Hepatocyte (in vitro differentiated cells): ENCODE data around the gene DTX1. TPM values are rescaled to one million over a fixed set of nuclear protein-coding genes. Genes with fewer than 3 reads are reported as not detected.

Experiments used
- DNase-seq: peaks from one replicate; pipeline ENCODE4 v3.0.0-alpha.2; 2016; ENCODE audit warnings: low spot score
- H2AFZ ChIP-seq: fragments of 200-600 bp; sonication (generic); 2 replicates; pipeline ENCODE4 v1.6.0; 2016; ENCODE audit warnings: antibody characterized with exemption, mild to moderate bottlenecking
- H3K27ac ChIP-seq: fragments of 200-600 bp; sonication (generic); 2 replicates; pipeline ENCODE4 v1.5.1; 2016; ENCODE audit warnings: mild to moderate bottlenecking
- H3K27me3 ChIP-seq: fragments of 200-600 bp; sonication (generic); 2 replicates; pipeline ENCODE4 v1.6.1; 2016
- H3K36me3 ChIP-seq: fragments of 200-600 bp; sonication (generic); replicated peaks from 2 replicates; pipeline ENCODE4 v1.5.1; 2016; ENCODE audit warnings: low read depth; ENCODE audit not compliant: insufficient read depth
- H3K4me1 ChIP-seq: fragments of 200-600 bp; sonication (generic); 2 replicates; pipeline ENCODE4 v1.5.1; 2016; ENCODE audit warnings: mild to moderate bottlenecking, moderate library complexity; ENCODE audit not compliant: insufficient read depth
- H3K4me2 ChIP-seq: fragments of 200-600 bp; sonication (generic); 2 replicates; pipeline ENCODE4 v1.6.0; 2016
- H3K4me3 ChIP-seq: fragments of 200-600 bp; sonication (generic); 2 replicates; pipeline ENCODE4 v1.5.1; 2016; ENCODE audit warnings: mild to moderate bottlenecking
- H3K79me2 ChIP-seq: fragments of 200-600 bp; sonication (generic); 2 replicates; pipeline ENCODE4 v1.6.0; 2017; ENCODE audit warnings: mild to moderate bottlenecking
- H3K9me2 ChIP-seq: fragments of 200-600 bp; sonication (generic); replicated peaks from 2 replicates; pipeline ENCODE4 v1.6.0; 2017; ENCODE audit warnings: mild to moderate bottlenecking; ENCODE audit not compliant: insufficient read depth
- H3K9me3 ChIP-seq: fragments of 200-600 bp; sonication (generic); 2 replicates; pipeline ENCODE4 v1.5.1; 2016; ENCODE audit warnings: low read depth, mild to moderate bottlenecking
- H4K20me1 ChIP-seq: fragments of 200-600 bp; sonication (generic); 2 replicates; pipeline ENCODE4 v1.6.0; 2016; ENCODE audit warnings: mild to moderate bottlenecking; ENCODE audit not compliant: insufficient read depth, poor library complexity, severe bottlenecking
- EZH2 ChIP-seq: fragments of 200-600 bp; sonication (generic); IDR thresholded peaks from 2 replicates; pipeline ENCODE4 v1.6.1; 2016; ENCODE audit warnings: antibody characterized with exemption, mild to moderate bottlenecking, borderline replicate concordance
- EZH2phosphoT487 ChIP-seq: fragments of 200-600 bp; sonication (generic); IDR thresholded peaks from one replicate; pipeline ENCODE4 v1.6.1; 2018; ENCODE audit warnings: antibody characterized with exemption, mild to moderate bottlenecking, low read depth, moderate library complexity; ENCODE audit not compliant: unreplicated experiment, severe bottlenecking
- WGBS: methylation state at CpG from one replicate; pipeline ENCODE4 v1.1.6; 2016; ENCODE audit warnings: low lambda C conversion rate; ENCODE audit errors: missing lambda C conversion rate; 5-methylcytosine and 5-hydroxymethylcytosine counted together
- polyA plus RNA-seq: library from polyadenylated mRNA; unstranded; fragments of >200 nt; fragmentation: Nextera tagmentation; extraction: Ambion mirVana; gene quantifications from 2 replicates; pipeline ENCODE4 v1.2.1, GENCODE V29; 2016
- total RNA-seq: library from RNA; depleted of rRNA; stranded (reverse); fragments of >200 nt; gene quantifications from 2 replicates; pipeline ENCODE4 v1.2.3, GENCODE V29; 2014
- TF ChIP-seq, protein P1 (sequence below): fragments of 200-600 bp; sonication (generic); IDR thresholded peaks from 2 replicates; pipeline ENCODE4 v1.5.1; 2016; ENCODE audit warnings: antibody characterized with exemption, mild to moderate bottlenecking; ENCODE audit not compliant: poor library complexity

Gene DTX1
- total and polyA plus RNA-seq, 2 experiments from 2014 or later: 0.47 to 2.3 TPM

DNA sequence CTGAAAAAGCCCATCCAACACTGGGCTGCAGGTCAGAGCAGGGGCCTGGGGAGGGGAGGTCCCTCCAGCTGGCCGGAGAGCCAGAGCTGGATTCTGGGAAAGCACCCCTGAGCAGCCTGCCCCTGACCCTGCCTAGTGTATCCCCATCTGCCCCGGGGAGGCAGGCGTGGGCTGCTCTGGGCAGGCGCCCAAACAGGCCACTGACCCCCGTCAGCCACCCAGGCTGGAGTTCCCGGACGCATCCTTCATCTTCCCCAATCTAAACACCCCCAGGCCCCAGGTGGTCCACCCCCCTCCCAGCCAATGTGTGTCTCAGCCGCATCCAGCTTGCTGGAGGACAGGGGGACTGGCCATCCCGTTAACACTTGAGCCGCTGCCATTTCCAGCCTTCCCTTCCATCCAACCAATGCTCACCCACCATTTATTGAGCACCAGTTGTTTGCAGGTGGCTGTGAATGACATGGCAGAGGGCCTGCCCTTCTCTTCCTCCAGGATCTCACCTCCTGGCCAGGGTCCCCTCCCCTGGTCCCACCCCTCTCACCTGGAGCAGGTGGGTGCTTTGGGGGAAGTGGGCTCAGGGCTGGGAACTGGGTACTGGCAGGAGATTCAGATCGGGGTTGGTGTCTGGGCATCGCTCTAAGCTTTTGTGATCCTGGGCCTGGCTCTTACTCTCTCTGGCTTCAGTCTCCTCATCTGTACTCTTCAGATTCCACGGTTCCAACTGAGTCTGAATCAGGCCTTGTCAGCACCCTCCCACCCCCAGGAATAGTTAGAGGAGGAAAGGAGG is 743 bp upstream of the DTX1 start:
- H3K27me3 ChIP-seq: peaks cover 81% of the 10 kb centered on the region
- H3K4me3 ChIP-seq: no peak overlapping the region
- H2AFZ ChIP-seq: no peak overlapping the region
- H4K20me1 ChIP-seq: no peaks in the 10 kb centered on the region
- no peaks in the 10 kb centered on the region for H3K79me2 ChIP-seq
- H3K4me2 ChIP-seq: peak overlapping the region; percentile 93
- no peaks in the 10 kb centered on the region for H3K4me1 ChIP-seq
- 75% methylated on average over 13 of the region's 13 CpGs for WGBS
- no peaks in the 10 kb centered on the region for H3K36me3 ChIP-seq
- DNase-seq: no peak
- no peak overlapping the region for H3K27ac ChIP-seq
- TF ChIP-seq EZH2phosphoT487: no peak
- TF ChIP-seq EZH2: no peak
- TF ChIP-seq, protein P1, sequence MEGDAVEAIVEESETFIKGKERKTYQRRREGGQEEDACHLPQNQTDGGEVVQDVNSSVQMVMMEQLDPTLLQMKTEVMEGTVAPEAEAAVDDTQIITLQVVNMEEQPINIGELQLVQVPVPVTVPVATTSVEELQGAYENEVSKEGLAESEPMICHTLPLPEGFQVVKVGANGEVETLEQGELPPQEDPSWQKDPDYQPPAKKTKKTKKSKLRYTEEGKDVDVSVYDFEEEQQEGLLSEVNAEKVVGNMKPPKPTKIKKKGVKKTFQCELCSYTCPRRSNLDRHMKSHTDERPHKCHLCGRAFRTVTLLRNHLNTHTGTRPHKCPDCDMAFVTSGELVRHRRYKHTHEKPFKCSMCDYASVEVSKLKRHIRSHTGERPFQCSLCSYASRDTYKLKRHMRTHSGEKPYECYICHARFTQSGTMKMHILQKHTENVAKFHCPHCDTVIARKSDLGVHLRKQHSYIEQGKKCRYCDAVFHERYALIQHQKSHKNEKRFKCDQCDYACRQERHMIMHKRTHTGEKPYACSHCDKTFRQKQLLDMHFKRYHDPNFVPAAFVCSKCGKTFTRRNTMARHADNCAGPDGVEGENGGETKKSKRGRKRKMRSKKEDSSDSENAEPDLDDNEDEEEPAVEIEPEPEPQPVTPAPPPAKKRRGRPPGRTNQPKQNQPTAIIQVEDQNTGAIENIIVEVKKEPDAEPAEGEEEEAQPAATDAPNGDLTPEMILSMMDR: no peak
- H3K9me2 ChIP-seq: no peaks in the 10 kb centered on the region
- no peaks in the 10 kb centered on the region for H3K9me3 ChIP-seq

DNA sequence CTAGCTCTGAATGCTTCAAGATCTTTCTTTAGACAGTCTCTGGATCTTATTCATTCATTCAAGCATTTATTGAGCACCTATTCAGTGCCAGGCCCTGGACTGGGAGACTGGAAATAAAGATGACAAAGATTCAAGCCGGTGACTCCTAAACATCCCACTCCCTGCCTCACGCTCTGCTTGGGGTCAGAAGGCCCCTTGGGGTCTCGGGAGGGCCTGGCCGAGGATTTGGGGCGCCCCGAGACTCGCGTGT is 224 bp upstream of the DTX1 start:
- no peaks in the 10 kb centered on the region for H3K9me3 ChIP-seq
- H3K27me3 ChIP-seq: peaks cover 77% of the 10 kb centered on the region
- H3K79me2 ChIP-seq: no peaks in the 10 kb centered on the region
- no peaks in the 10 kb centered on the region for H3K9me2 ChIP-seq
- DNase-seq: no peak
- no peak overlapping the region for H3K4me3 ChIP-seq
- no peak for TF ChIP-seq EZH2
- TF ChIP-seq, protein P1: no peak
- no peak for TF ChIP-seq EZH2phosphoT487
- H3K36me3 ChIP-seq: no peaks in the 10 kb centered on the region
- peak overlapping the region; percentile 49 for H2AFZ ChIP-seq
- no peaks in the 10 kb centered on the region for H3K4me1 ChIP-seq
- 22% methylated on average over 8 of the region's 8 CpGs for WGBS
- H3K27ac ChIP-seq: no peak overlapping the region
- peak overlapping the region; percentile 93 for H3K4me2 ChIP-seq
- no peaks in the 10 kb centered on the region for H4K20me1 ChIP-seq

DNA sequence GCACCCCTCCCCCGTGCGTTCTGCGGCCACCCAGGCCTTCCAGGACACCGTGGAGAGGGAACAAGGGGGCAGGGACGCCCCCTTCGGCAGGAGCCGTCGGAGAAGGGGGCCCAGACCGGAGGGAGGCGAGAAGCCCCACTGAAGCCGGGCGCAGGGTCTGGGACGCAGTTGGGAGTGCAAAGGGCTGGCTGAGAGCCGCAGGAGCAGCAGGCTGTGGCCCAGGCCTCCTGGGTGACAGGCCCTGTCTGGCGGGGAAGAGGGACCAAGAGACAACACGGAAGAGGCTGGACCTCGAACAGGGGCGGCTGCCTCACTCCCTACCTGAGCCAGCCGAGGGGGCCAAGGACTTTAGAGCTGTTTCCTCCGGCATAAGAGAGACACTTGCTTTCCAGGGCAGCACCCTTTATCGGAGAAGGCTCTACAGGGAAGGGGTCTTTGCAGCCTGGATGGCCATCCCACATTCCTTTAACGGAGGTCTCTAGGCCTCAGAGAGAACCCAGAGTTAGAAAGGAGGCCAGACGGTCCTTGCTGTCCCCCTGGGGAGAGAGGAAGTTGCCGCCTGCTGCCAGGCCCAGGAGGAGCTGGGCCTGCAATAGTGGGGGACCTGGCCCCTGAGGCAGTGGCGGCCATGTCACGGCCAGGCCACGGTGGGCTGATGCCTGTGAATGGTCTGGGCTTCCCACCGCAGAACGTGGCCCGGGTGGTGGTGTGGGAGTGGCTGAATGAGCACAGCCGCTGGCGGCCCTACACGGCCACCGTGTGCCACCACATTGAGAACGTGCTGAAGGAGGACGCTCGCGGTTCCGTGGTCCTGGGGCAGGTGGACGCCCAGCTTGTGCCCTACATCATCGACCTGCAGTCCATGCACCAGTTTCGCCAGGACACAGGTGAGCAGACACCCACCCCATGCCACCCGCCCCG is 1.3 kb downstream of the DTX1 start:
- H2AFZ ChIP-seq: no peak overlapping the region
- no peak overlapping the region for H3K27ac ChIP-seq
- no peak for TF ChIP-seq EZH2
- TF ChIP-seq, protein P1: no peak
- H3K4me3 ChIP-seq: no peak overlapping the region
- H3K4me1 ChIP-seq: no peaks in the 10 kb centered on the region
- peaks cover 75% of the 10 kb centered on the region for H3K27me3 ChIP-seq
- H3K9me3 ChIP-seq: no peaks in the 10 kb centered on the region
- DNase-seq: no peak
- H4K20me1 ChIP-seq: no peaks in the 10 kb centered on the region
- 72% methylated on average over 44 of the region's 44 CpGs for WGBS
- H3K9me2 ChIP-seq: no peaks in the 10 kb centered on the region
- H3K79me2 ChIP-seq: no peaks in the 10 kb centered on the region
- H3K4me2 ChIP-seq: peak overlapping the region; percentile 93
- no peaks in the 10 kb centered on the region for H3K36me3 ChIP-seq
